Measurements from ENCODE around the gene FLOT1. TPM values are rescaled to one million over a fixed set of nuclear protein-coding genes. Genes with fewer than 3 reads are reported as not detected.

The FLOT1 gene
- total and polyA plus RNA-seq, 2 of the 13 experiments (the other 11 are each of a cell fraction or from before 2014, with no cell fraction given), result 82.3 to 130 TPM

- no peak for TF ChIP-seq DZIP1 (CRISPR knock-in tag; IDR thresholded peaks at IDR 0.05)
- no peak for TF ChIP-seq PRMT3 (CRISPR knock-in tag; IDR thresholded peaks at IDR 0.05; ENCODE audit: borderline replicate concordance, low read depth)
- TF ChIP-seq ZNF180 (CRISPR knock-in tag; IDR thresholded peaks at IDR 0.05; ENCODE audit: borderline replicate concordance, low read depth), result no peak
- no peak for TF ChIP-seq MAFF (IDR thresholded peaks at IDR 0.05; ENCODE audit: low read depth, low read length)
- TF ChIP-seq RFXAP (CRISPR knock-in tag; IDR thresholded peaks at IDR 0.05; ENCODE audit: borderline replicate concordance), result no peak
- no peak for TF ChIP-seq ATF7 (IDR thresholded peaks at IDR 0.05)
- TF ChIP-seq ATF7 (CRISPR knock-in tag; IDR thresholded peaks at IDR 0.05), result no peak
- no peak for TF ChIP-seq CREB1 (IDR thresholded peaks at IDR 0.05)
- TF ChIP-seq CREB1 (CRISPR knock-in tag; IDR thresholded peaks at IDR 0.05), result no peak
- 0 out of 2 replicates have a peak, but pooled peaks have one; percentile 21 for TF ChIP-seq TOPORS (CRISPR knock-in tag; IDR thresholded peaks at IDR 0.05)
- no peak; the same call in 1 of the 2 replicates for TF ChIP-seq CEBPB (IDR thresholded peaks at IDR 0.05; ENCODE audit: borderline replicate concordance, low read depth, low read length)
- no peak; the same call in 1 of the 2 replicates for TF ChIP-seq ZNF83 (CRISPR knock-in tag; IDR thresholded peaks at IDR 0.05; ENCODE audit: borderline replicate concordance)
- TF ChIP-seq ZNF256 (CRISPR knock-in tag; conservative IDR thresholded peaks at IDR 0.05), result no peak
- no peak for TF ChIP-seq JDP2 (CRISPR knock-in tag; IDR thresholded peaks at IDR 0.05; ENCODE audit: borderline replicate concordance)
- no peak for TF ChIP-seq ZNF782 (CRISPR knock-in tag; IDR thresholded peaks at IDR 0.05; ENCODE audit: borderline replicate concordance)
- TF ChIP-seq KLF16 (CRISPR knock-in tag; IDR thresholded peaks at IDR 0.05), result peak in 1 of 2 experiments; percentile 89; a peak in 1 of 4 replicates
- no peak for TF ChIP-seq HNRNPUL1 (IDR thresholded peaks at IDR 0.05; ENCODE audit: low read depth, low read length)
- TF ChIP-seq KLF15 (CRISPR knock-in tag; IDR thresholded peaks at IDR 0.05; ENCODE audit: borderline replicate concordance), result no peak
- peak; percentile 47 for TF ChIP-seq PHF5A (CRISPR knock-in tag; IDR thresholded peaks at IDR 0.05; ENCODE audit: low read depth, unreplicated experiment)
- TF ChIP-seq THYN1 (CRISPR knock-in tag; IDR thresholded peaks at IDR 0.05; ENCODE audit: borderline replicate concordance, low read depth), result 0 out of 2 replicates have a peak, but pooled peaks have one; percentile 77
- TF ChIP-seq ZNF282 (IDR thresholded peaks at IDR 0.05; ENCODE audit: partially characterized antibody), result no peak
- TF ChIP-seq CENPT (CRISPR knock-in tag; IDR thresholded peaks at IDR 0.05; ENCODE audit: low read depth), result no peak
- no peak for TF ChIP-seq ZNF512 (CRISPR knock-in tag; IDR thresholded peaks at IDR 0.05)
- TF ChIP-seq ETV6 (CRISPR knock-in tag; conservative IDR thresholded peaks at IDR 0.05), result peak; percentile 88; the same call in 1 of the 2 replicates
- no peak for TF ChIP-seq RELA (CRISPR knock-in tag; IDR thresholded peaks at IDR 0.05)
- no peak for TF ChIP-seq ZNF709 (CRISPR knock-in tag; IDR thresholded peaks at IDR 0.05)
- no peak for TF ChIP-seq CENPX (CRISPR knock-in tag; IDR thresholded peaks at IDR 0.05)
Measured at GRCh38 chr6:30678964-30679726, 63.3 kb downstream of the FLOT1 start (continued).
